A673 (cell line): ENCODE measurements around the gene SLCO3A1. TPM values are rescaled to one million over a fixed set of nuclear protein-coding genes. Genes with fewer than 3 reads are reported as not detected.

Experiments used
- BruUV-seq: library from RNA; stranded (reverse); fragments of 400-500 nt; replicated peaks from 2 replicates; lab custom pipeline; 2021; lab: Mats Ljungman, UMichigan
- CTCF ChIA-PET: fragments of 300-600 bp; sonication (Branson Sonifier 250); formaldehyde crosslinking; loops from one replicate; lab custom pipeline; 2022; ENCODE audit warnings: antibody characterized with exemption; lab: Charles Lee
- POLR2A ChIA-PET: fragments of 300-600 bp; sonication (Branson Sonifier 250); formaldehyde crosslinking; loops from one replicate; lab custom pipeline; 2022; ENCODE audit warnings: antibody characterized with exemption; ENCODE audit not compliant: low non-redundant PET; lab: Charles Lee
- DNase-seq: peaks from one replicate; pipeline ENCODE4 v3.0.0-alpha.2; 2015; ENCODE audit warnings: low spot score
- H3K27ac ChIP-seq: fragments of 200-600 bp; sonication (generic); 2 replicates; pipeline ENCODE4 v1.5.1; 2016; ENCODE audit warnings: mixed run types, low read depth, mild to moderate bottlenecking, mixed read lengths, antibody characterized with exemption, low read length; ENCODE audit not compliant: poor library complexity, severe bottlenecking
- H3K27me3 ChIP-seq: fragments of 200-600 bp; sonication (generic); replicated peaks from 2 replicates; pipeline ENCODE4 v1.6.1; 2017; ENCODE audit warnings: mixed run types, low read depth, mild to moderate bottlenecking, mixed read lengths, antibody characterized with exemption, low read length; ENCODE audit not compliant: insufficient read depth, poor library complexity
- H3K36me3 ChIP-seq: fragments of 200-600 bp; sonication (generic); 2 replicates; pipeline ENCODE4 v1.6.1; 2016; ENCODE audit warnings: mixed run types, mild to moderate bottlenecking, mixed read lengths, antibody characterized with exemption, low read length; ENCODE audit not compliant: insufficient read depth, poor library complexity, severe bottlenecking
- H3K4me1 ChIP-seq: fragments of 200-600 bp; sonication (generic); 2 replicates; pipeline ENCODE4 v1.6.1; 2017; ENCODE audit warnings: mixed run types, mild to moderate bottlenecking, mixed read lengths, antibody characterized with exemption, low read length; ENCODE audit not compliant: insufficient read depth, poor library complexity, severe bottlenecking
- H3K4me3 ChIP-seq: fragments of 200-600 bp; sonication (generic); 2 replicates; pipeline ENCODE4 v1.5.1; 2016; ENCODE audit warnings: low read depth, mixed run types, mild to moderate bottlenecking, mixed read lengths, low read length; ENCODE audit not compliant: poor library complexity, severe bottlenecking
- H3K9me3 ChIP-seq: fragments of 200-600 bp; sonication (generic); 2 replicates; pipeline ENCODE4 v1.6.1; 2016; ENCODE audit warnings: mixed run types, low read depth, mild to moderate bottlenecking, mixed read lengths, antibody characterized with exemption, low read length; ENCODE audit not compliant: poor library complexity, severe bottlenecking
- EZH2 ChIP-seq: fragments of 200-600 bp; sonication (generic); IDR thresholded peaks from 2 replicates; pipeline ENCODE4 v1.6.1; 2017; ENCODE audit warnings: borderline replicate concordance, low read depth, mild to moderate bottlenecking, mixed read lengths, antibody characterized with exemption, low read length; ENCODE audit not compliant: poor library complexity, severe bottlenecking
- intact Hi-C: fragments of 100-400 bp; cut with micrococcal nuclease; formaldehyde crosslinking; loops from one replicate; pipeline ENCODE4 v1.10.0; 2022; ENCODE audit not compliant: unreplicated experiment
- total RNA-seq: library from RNA; stranded (reverse); gene quantifications from 2 replicates; pipeline ENCODE4 v1.2.3, GENCODE V29; 2021
- TF ChIP-seq, protein P1 (sequence below): fragments of 300-800, 200-600 bp; sonication (generic); conservative IDR thresholded peaks from 2 replicates; pipeline ENCODE4 v1.5.1; 2017; ENCODE audit warnings: low read depth, mild to moderate bottlenecking, antibody characterized with exemption, low read length, moderate library complexity, mixed read lengths

The SLCO3A1 gene
- total RNA-seq, 1 experiment from 2014 or later = 16.6 TPM

DNA sequence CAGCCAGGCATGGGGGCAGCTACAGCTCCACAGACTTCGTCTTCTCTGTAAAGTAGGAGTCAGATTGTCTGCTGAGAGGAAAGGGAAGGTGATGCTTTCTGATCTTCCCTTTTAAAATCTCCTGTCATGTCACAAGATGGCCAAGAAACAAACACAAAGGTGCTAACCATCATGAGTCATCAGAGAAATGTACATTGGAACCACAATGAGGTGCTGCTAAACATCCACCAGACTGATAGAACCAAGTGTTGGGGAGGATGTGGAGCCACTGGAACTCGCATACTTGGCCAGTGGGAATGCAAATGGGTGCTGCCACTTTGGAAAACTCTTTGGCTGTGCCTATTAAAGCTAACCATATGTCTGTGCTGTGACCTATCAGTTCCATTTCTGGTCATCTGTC lies 268.8 kb downstream of the SLCO3A1 start:
- no peak for DNase-seq
- intact Hi-C loops = no loop called here
- H3K27me3 ChIP-seq = no peaks in the 10 kb centered on the region
- TF ChIP-seq EZH2 = no peak
- TF ChIP-seq, protein P1, sequence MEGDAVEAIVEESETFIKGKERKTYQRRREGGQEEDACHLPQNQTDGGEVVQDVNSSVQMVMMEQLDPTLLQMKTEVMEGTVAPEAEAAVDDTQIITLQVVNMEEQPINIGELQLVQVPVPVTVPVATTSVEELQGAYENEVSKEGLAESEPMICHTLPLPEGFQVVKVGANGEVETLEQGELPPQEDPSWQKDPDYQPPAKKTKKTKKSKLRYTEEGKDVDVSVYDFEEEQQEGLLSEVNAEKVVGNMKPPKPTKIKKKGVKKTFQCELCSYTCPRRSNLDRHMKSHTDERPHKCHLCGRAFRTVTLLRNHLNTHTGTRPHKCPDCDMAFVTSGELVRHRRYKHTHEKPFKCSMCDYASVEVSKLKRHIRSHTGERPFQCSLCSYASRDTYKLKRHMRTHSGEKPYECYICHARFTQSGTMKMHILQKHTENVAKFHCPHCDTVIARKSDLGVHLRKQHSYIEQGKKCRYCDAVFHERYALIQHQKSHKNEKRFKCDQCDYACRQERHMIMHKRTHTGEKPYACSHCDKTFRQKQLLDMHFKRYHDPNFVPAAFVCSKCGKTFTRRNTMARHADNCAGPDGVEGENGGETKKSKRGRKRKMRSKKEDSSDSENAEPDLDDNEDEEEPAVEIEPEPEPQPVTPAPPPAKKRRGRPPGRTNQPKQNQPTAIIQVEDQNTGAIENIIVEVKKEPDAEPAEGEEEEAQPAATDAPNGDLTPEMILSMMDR = no peak
- H3K9me3 ChIP-seq = no peaks in the 10 kb centered on the region
- ChIA-PET POLR2A (no interaction called here), CTCF (no interaction called here)
- no peaks in the 10 kb centered on the region for H3K36me3 ChIP-seq
- H3K4me3 ChIP-seq = no peak overlapping the region
- BruUV-seq = no TSS peak
- no peaks in the 10 kb centered on the region for H3K4me1 ChIP-seq
- no peak overlapping the region for H3K27ac ChIP-seq

DNA sequence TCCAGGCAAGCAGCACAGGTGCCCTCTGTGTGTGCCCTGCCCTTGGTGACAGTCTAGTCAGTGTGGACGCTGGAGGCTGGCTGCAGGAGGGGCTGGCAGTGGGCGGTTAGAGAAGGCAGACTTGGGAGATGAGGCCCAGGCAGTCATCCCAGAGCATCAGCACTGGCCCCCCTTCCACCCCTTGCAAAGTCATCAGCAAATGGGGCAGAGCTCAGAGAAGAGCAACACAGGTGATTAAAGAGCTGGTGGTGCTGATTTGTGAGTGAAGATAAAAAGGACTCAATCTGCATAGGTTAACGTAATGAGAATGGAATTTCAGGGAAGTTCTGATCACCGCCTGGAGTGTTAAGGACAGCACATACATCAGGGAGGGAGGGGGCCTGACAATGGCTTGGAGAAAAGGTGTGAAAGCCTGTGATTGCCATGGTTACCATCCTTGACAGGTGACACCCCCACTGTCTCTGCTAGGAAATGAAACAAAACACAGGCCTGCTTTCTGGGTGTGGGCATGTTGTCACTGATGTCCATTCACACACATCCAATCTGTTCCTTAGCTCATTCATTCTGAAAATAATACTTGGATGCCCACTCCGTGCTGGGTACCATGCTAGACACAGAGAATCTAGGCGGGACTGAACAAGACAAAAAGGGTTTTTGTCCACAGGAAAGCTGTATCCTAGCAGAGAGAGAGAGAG lies 270.6 kb downstream of the SLCO3A1 start:
- no peak for TF ChIP-seq EZH2
- TF ChIP-seq, protein P1 = no peak
- no peak for DNase-seq
- POLR2A ChIA-PET = no interaction called here
- no peaks in the 10 kb centered on the region for H3K4me1 ChIP-seq
- H3K36me3 ChIP-seq = no peaks in the 10 kb centered on the region
- no peak overlapping the region for H3K4me3 ChIP-seq
- no peaks in the 10 kb centered on the region for H3K27me3 ChIP-seq
- H3K9me3 ChIP-seq = no peaks in the 10 kb centered on the region
- CTCF ChIA-PET = no interaction called here
- intact Hi-C loops = no loop called here
- H3K27ac ChIP-seq = no peak overlapping the region
- BruUV-seq = no TSS peak

DNA sequence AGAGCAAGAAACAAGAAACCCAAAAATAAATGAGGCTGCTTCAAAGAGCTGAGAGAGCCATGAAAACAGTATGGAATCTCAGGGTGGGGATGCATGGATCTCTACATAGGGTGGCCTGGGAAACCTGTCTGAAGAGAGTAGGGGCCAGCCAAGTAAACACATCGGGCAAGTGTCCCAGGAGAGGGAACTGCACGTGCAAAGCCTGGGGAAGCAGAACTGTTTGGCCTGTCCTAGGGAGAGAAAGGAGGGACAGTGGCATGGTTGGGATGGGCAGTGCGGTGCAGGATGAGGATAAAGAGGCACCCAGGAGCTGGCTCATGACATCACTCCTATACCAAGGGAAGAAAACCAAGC lies 271.1 kb downstream of the SLCO3A1 start:
- no peak for TF ChIP-seq EZH2
- TF ChIP-seq, protein P1 = no peak
- ChIA-PET CTCF (no interaction called here), POLR2A (no interaction called here)
- no peaks in the 10 kb centered on the region for H3K27me3 ChIP-seq
- H3K4me3 ChIP-seq = no peak overlapping the region
- no TSS peak for BruUV-seq
- H3K27ac ChIP-seq = no peak overlapping the region
- no peaks in the 10 kb centered on the region for H3K9me3 ChIP-seq
- H3K36me3 ChIP-seq = no peaks in the 10 kb centered on the region
- no peak for DNase-seq
- H3K4me1 ChIP-seq = no peaks in the 10 kb centered on the region
- intact Hi-C loops = no loop called here
